Astrocyte of the spinal cord (primary cell): ENCODE measurements around the gene CDH22.
A peak's percentile ranks its signal among the peaks of the same experiment; 100 is the strongest.

Experiments
- DNase-seq: peaks from one replicate; pipeline ENCODE4 v3.0.0; 2011; ENCODE audit warnings: low read depth, low spot score
- H3K4me3 ChIP-seq: 2 replicates; pipeline ENCODE4 v1.5.1; 2011; ENCODE audit warnings: low read depth, mild to moderate bottlenecking, low read length, moderate library complexity
- in situ Hi-C: cut with HindIII; loops from 2 replicates; pipeline ENCODE4 v1.10.0; 2017; ENCODE audit warnings: low sequenced_read_pairs
- TF ChIP-seq, protein P1 (sequence below): IDR thresholded peaks from 2 replicates; pipeline ENCODE4 v1.5.1; 2012; ENCODE audit warnings: low read depth, mild to moderate bottlenecking, low read length, inconsistent platforms

The CDH22 gene

DNA sequence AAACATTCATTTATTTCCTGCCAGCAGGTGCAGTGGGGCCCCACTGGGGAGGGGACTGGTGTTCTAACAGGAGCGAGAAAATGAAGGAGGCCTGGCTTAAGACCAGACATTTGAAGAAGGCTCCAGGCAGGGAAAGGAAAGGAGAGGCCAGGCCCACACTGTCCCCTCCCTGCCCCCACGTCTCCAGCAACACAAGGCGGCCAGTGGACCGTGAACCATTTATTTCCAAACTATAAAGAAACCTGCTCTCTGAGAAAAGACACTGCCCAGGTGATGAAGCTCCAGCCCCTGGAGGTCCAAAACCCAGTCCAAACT, 41.4 kb upstream of the CDH22 start:
- DNase-seq: no peak
- in situ Hi-C loops: no loop called here
- H3K4me3 ChIP-seq: no peak overlapping the region
- TF ChIP-seq, protein P1, sequence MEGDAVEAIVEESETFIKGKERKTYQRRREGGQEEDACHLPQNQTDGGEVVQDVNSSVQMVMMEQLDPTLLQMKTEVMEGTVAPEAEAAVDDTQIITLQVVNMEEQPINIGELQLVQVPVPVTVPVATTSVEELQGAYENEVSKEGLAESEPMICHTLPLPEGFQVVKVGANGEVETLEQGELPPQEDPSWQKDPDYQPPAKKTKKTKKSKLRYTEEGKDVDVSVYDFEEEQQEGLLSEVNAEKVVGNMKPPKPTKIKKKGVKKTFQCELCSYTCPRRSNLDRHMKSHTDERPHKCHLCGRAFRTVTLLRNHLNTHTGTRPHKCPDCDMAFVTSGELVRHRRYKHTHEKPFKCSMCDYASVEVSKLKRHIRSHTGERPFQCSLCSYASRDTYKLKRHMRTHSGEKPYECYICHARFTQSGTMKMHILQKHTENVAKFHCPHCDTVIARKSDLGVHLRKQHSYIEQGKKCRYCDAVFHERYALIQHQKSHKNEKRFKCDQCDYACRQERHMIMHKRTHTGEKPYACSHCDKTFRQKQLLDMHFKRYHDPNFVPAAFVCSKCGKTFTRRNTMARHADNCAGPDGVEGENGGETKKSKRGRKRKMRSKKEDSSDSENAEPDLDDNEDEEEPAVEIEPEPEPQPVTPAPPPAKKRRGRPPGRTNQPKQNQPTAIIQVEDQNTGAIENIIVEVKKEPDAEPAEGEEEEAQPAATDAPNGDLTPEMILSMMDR: no peak

- in situ Hi-C loops: no loop called here
- DNase-seq: peak; percentile 38
- TF ChIP-seq, protein P1: peak; percentile 74
- H3K4me3 ChIP-seq: no peak overlapping the region
Observed at GRCh38 chr20:46349035-46349741, 40.9 kb upstream of the CDH22 start.

DNA sequence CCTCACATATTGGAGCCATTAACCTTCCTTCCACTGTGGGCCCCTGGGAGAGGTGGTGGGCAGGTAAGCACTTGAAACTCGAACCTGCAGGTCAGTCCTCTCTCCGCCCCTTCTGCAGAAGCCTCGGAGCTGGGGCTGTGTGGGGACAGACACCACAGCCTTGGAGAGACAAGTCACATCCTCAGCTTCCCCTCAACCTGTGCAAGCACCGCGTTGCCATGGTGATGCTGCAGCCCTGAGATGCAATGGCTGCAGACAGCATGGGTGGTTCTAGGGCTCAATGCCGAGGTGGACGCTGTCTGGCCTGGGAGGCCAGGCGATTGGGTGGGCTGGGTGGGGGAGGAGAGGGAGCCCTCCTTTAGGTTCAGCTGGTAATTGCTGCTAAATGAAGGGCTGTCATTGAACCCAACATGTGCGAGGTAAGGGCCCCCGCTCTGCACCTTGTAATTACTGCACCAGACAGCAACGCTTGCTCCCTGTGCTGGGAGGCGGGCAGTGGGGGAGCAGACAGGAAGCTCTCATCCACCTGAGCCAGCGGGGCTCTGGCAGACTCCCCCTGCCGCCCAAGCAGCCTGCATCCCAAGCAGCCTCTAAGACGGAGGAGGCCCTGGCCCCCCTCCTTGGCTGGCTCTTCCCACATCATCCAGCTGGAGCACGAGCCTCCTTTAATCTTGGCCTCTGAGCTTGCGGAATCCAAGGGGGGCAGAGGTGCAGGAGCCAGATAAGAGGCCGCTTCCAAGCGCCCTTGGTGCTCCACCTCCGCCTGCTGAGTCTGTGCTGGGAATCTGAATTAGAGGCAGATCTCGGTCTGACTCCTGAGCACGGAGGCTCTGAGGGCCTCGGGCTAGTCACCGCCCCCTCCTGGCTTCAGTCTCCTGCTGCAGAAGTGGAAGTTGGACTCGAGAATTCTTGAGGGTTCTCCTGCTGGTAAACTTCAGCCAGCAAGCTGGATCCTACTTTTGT, 39.8 kb upstream of the CDH22 start:
- TF ChIP-seq, protein P1: peak; percentile 35
- peak; percentile 39 for DNase-seq
- no peak overlapping the region for H3K4me3 ChIP-seq
- in situ Hi-C loops: no loop called here

- H3K4me3 ChIP-seq: no peak overlapping the region
- in situ Hi-C loops: no loop called here
- TF ChIP-seq, protein P1: no peak
- no peak for DNase-seq
Observed at GRCh38 chr20:46346770-46347169, 38.5 kb upstream of the CDH22 start.

DNA sequence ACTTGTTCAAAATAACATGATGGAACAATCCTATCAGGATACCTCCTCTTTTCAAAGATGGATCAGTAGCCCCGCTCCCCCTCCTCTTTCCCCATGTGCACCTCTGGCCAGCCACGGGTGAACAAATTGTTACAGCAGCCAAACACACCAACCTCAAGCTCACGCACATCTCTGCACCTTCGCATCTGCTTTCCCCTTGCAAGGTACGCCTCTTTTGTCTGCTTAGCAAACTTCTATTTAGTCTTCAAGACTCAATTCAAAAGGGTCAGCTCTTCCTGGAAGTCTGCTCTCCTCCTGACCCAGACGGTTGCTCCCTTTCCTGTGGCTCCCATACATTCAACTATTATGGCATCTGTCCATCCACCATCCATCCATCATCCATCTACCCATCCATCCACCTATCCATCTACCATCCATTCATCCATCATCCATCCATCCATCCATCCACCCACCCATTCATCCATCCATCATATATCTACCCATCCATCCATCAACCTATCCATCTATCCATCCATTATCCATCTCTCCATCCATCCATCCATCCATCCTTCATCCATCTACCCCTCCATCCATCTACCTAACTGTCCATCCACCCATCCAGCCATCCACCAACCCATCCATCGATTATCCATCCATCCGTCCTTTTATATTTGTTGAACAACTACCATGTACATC, 36.3 kb upstream of the CDH22 start:
- TF ChIP-seq, protein P1: no peak
- no peak for DNase-seq
- no peak overlapping the region for H3K4me3 ChIP-seq
- in situ Hi-C loops: no loop called here

DNA sequence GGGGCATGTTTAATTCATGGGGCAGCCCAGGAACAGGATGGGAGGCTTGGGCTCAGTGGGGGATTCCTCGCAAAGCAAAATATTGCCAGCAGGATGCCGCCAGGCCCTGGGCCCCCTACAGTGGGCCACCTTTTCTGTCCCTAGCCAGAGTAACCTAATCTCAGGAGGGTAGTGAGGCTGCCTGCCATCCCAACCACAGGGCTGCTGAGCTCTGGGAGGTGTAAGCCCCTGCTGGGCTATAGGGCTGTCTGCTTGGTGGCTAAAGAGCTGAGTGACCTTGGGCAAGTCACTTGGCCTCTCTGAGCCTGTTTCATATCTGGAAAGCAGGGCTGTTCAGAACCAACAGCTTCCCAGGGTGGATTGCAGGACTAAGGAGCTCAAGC, 35.7 kb upstream of the CDH22 start:
- no peak for DNase-seq
- no peak overlapping the region for H3K4me3 ChIP-seq
- TF ChIP-seq, protein P1: no peak
- in situ Hi-C loops: no loop called here
